ENCODE measurements around the gene DPP7.

DNA sequence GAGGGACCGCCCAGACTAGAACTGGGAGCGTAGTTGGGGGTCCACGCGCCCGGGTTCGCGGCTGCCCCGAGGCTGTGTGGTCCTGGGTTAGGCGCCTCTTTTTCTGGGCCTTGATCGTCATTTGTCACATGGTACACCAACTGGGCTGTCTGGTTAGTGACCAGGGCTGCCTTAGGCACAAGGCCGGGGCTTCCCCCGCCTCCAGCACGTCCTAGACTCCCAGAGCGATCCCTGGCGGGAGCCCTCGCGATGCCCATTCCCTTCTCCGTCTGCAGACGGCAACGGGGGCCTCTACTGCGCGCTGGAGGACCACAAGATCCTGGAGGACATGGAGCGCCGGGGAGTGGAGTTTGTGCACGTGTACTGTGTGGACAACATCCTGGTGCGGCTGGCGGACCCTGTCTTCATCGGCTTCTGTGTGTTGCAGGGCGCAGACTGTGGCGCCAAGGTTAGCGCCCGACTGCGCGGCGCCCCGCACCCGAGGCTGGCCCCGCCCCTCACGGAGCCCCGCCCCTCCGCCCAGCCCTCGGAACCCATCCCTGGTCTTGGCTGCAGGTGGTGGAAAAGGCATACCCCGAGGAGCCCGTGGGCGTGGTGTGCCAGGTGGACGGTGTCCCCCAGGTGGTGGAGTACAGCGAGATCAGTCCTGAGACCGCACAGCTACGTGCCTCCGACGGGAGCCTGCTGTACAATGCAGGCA, 35.7 kb downstream of the DPP7 start:
- TF ChIP-seq, protein P1, sequence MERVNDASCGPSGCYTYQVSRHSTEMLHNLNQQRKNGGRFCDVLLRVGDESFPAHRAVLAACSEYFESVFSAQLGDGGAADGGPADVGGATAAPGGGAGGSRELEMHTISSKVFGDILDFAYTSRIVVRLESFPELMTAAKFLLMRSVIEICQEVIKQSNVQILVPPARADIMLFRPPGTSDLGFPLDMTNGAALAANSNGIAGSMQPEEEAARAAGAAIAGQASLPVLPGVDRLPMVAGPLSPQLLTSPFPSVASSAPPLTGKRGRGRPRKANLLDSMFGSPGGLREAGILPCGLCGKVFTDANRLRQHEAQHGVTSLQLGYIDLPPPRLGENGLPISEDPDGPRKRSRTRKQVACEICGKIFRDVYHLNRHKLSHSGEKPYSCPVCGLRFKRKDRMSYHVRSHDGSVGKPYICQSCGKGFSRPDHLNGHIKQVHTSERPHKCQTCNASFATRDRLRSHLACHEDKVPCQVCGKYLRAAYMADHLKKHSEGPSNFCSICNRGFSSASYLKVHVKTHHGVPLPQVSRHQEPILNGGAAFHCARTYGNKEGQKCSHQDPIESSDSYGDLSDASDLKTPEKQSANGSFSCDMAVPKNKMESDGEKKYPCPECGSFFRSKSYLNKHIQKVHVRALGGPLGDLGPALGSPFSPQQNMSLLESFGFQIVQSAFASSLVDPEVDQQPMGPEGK (tag by site-specific recombination; IDR thresholded peaks at IDR 0.05) = no peak
- TF ChIP-seq ZFP69B (tag by site-specific recombination; IDR thresholded peaks at IDR 0.05) (no peak), WT1 (tag by site-specific recombination; IDR thresholded peaks at IDR 0.05) (no peak), ZFP3 (tag by site-specific recombination; IDR thresholded peaks at IDR 0.05; ENCODE audit: low read depth) (no peak), ZIC2 (tag by site-specific recombination; IDR thresholded peaks at IDR 0.05) (no peak), ZNF707 (tag by site-specific recombination; IDR thresholded peaks at IDR 0.05) (no peak)
- TF ChIP-seq, protein P2, sequence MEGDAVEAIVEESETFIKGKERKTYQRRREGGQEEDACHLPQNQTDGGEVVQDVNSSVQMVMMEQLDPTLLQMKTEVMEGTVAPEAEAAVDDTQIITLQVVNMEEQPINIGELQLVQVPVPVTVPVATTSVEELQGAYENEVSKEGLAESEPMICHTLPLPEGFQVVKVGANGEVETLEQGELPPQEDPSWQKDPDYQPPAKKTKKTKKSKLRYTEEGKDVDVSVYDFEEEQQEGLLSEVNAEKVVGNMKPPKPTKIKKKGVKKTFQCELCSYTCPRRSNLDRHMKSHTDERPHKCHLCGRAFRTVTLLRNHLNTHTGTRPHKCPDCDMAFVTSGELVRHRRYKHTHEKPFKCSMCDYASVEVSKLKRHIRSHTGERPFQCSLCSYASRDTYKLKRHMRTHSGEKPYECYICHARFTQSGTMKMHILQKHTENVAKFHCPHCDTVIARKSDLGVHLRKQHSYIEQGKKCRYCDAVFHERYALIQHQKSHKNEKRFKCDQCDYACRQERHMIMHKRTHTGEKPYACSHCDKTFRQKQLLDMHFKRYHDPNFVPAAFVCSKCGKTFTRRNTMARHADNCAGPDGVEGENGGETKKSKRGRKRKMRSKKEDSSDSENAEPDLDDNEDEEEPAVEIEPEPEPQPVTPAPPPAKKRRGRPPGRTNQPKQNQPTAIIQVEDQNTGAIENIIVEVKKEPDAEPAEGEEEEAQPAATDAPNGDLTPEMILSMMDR (tag by site-specific recombination; IDR thresholded peaks at IDR 0.05) = no peak
- TF ChIP-seq, protein P3, sequence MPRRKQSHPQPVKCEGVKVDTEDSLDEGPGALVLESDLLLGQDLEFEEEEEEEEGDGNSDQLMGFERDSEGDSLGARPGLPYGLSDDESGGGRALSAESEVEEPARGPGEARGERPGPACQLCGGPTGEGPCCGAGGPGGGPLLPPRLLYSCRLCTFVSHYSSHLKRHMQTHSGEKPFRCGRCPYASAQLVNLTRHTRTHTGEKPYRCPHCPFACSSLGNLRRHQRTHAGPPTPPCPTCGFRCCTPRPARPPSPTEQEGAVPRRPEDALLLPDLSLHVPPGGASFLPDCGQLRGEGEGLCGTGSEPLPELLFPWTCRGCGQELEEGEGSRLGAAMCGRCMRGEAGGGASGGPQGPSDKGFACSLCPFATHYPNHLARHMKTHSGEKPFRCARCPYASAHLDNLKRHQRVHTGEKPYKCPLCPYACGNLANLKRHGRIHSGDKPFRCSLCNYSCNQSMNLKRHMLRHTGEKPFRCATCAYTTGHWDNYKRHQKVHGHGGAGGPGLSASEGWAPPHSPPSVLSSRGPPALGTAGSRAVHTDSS (tag by site-specific recombination; IDR thresholded peaks at IDR 0.05) = no peak
- TF ChIP-seq, protein P4, sequence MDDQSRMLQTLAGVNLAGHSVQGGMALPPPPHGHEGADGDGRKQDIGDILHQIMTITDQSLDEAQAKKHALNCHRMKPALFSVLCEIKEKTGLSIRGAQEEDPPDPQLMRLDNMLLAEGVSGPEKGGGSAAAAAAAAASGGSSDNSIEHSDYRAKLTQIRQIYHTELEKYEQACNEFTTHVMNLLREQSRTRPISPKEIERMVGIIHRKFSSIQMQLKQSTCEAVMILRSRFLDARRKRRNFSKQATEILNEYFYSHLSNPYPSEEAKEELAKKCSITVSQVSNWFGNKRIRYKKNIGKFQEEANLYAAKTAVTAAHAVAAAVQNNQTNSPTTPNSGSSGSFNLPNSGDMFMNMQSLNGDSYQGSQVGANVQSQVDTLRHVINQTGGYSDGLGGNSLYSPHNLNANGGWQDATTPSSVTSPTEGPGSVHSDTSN (CRISPR knock-in tag; IDR thresholded peaks at IDR 0.05) = no peak
- TF ChIP-seq, protein P5, sequence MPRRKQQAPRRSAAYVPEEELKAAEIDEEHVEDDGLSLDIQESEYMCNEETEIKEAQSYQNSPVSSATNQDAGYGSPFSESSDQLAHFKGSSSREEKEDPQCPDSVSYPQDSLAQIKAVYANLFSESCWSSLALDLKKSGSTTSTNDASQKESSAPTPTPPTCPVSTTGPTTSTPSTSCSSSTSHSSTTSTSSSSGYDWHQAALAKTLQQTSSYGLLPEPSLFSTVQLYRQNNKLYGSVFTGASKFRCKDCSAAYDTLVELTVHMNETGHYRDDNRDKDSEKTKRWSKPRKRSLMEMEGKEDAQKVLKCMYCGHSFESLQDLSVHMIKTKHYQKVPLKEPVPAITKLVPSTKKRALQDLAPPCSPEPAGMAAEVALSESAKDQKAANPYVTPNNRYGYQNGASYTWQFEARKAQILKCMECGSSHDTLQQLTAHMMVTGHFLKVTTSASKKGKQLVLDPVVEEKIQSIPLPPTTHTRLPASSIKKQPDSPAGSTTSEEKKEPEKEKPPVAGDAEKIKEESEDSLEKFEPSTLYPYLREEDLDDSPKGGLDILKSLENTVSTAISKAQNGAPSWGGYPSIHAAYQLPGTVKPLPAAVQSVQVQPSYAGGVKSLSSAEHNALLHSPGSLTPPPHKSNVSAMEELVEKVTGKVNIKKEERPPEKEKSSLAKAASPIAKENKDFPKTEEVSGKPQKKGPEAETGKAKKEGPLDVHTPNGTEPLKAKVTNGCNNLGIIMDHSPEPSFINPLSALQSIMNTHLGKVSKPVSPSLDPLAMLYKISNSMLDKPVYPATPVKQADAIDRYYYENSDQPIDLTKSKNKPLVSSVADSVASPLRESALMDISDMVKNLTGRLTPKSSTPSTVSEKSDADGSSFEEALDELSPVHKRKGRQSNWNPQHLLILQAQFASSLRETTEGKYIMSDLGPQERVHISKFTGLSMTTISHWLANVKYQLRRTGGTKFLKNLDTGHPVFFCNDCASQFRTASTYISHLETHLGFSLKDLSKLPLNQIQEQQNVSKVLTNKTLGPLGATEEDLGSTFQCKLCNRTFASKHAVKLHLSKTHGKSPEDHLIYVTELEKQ (tag by site-specific recombination; IDR thresholded peaks at IDR 0.05; ENCODE audit: borderline replicate concordance) = no peak
